PC-3 (cell line): Measurements from ENCODE around the gene PLCZ1.

Source experiments
- CTCF ChIP-seq: fragments of 300-600 bp; sonication (generic); conservative IDR thresholded peaks from 2 replicates; pipeline ENCODE4 v1.5.1; 2017; ENCODE audit warnings: antibody characterized with exemption, low read depth, mild to moderate bottlenecking, low read length
- EZH2 ChIP-seq: fragments of 300-600 bp; sonication (generic); IDR thresholded peaks from one replicate; pipeline ENCODE4 v1.6.1; 2017; ENCODE audit warnings: antibody characterized with exemption, mild to moderate bottlenecking, low read length; ENCODE audit not compliant: unreplicated experiment

GRCh38 chr12:18703911-18704310 is 33.9 kb downstream of the PLCZ1 start:
- TF ChIP-seq CTCF (no peak), EZH2 (no peak)
